ENCODE data around the gene CD72. TPM values are rescaled to one million over a fixed set of nuclear protein-coding genes. Genes with fewer than 3 reads are reported as not detected.
A peak's percentile ranks its signal among the peaks of the same experiment; 100 is the strongest.

Gene CD72, protein sequence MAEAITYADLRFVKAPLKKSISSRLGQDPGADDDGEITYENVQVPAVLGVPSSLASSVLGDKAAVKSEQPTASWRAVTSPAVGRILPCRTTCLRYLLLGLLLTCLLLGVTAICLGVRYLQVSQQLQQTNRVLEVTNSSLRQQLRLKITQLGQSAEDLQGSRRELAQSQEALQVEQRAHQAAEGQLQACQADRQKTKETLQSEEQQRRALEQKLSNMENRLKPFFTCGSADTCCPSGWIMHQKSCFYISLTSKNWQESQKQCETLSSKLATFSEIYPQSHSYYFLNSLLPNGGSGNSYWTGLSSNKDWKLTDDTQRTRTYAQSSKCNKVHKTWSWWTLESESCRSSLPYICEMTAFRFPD
- total RNA-seq = 10 to 100 TPM in 1 of 4 donors, 1 to 10 TPM in 3; 1.6 to 15.5 (median 4.9) TPM

GRCh38 chr9:35618325-35618727 lies at the start of gene CD72:
CD72 (minus strand) TSS chr9:35618413; CDS start chr9:35618303, 110 bp downstream.
- DNase-seq (ENCODE audit: low spot score) (no peak), ATAC-seq (ENCODE audit: low FRiP score) (no peak)
- TF ChIP-seq CTCF (IDR thresholded peaks at IDR 0.05) = no peak

- ATAC-seq (ENCODE audit: low FRiP score) = no peak
- no peak for DNase-seq (ENCODE audit: low spot score)
- TF ChIP-seq CTCF (IDR thresholded peaks at IDR 0.05) = no peak
These were observed 49.7 kb upstream of the CD72 start for GRCh38 chr9:35667939-35668338.

DNA sequence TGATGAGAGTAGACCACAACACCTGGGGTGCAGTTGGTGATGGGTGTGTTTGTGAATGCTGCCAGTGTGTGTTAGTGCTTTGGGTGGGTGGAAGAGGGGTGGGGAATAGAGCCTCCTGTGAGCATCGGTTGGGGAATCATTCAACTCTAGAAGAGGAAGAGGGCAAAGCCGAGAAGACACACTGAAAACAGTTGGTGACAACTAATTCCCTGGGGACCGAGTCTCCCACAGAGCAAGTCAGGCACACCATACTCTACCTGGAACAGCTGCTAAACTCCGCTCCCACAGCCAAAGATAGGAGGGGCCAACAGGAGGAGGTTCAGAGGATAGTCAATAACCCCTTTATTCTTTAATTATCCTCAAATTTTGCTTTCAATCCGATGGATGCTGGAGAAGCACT lies 48.3 kb upstream of the CD72 start:
- no peak for TF ChIP-seq CTCF (IDR thresholded peaks at IDR 0.05)
- DNase-seq (ENCODE audit: low spot score) = no peak
- ATAC-seq (ENCODE audit: low FRiP score) = no peak

DNA sequence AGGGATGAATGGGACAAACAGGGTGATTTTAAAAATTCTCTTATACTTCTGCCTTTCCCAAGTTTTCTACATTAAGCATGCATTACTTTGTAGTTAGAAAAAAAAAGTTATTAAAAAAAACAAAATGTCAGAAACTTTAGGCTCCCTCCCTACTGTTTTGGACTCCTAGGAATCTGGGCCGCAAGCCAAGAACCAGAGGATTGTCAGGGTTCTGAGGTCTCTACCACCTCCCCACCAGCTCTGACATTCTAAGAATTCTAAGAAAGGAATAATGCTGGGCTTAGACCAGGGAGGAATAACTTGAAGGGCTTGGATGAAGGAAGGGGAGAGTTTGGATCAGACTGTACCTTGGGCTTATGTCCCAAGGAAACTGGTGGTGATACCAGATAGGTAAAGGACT lies 47.8 kb upstream of the CD72 start:
- DNase-seq (ENCODE audit: low spot score) = no peak
- no peak for TF ChIP-seq CTCF (IDR thresholded peaks at IDR 0.05)
- no peak for ATAC-seq (ENCODE audit: low FRiP score)

DNA sequence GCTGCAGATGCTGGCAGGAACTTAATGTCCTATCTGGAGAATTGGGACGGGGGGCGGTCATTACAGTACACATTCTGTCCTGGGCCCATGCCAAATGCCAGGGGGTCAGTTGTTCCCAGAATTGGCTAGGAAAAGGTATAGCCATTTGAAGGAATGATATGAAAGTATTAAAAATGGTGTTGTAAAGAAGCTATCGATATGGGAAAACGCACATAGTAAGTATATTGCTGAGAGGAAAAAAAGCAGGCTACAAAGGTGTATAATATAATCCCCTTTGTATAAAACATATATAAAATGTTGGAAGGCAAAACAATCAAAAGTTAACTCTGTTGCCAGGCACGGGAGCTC lies 47.2 kb upstream of the CD72 start:
- DNase-seq (ENCODE audit: low spot score) (no peak), ATAC-seq (ENCODE audit: low FRiP score) (no peak)
- no peak for TF ChIP-seq CTCF (IDR thresholded peaks at IDR 0.05)

GRCh38 chr9:35664531-35665470 lies 46.6 kb upstream of the CD72 start, which contains the start of gene ARHGEF39:
ARHGEF39 (minus strand) TSS chr9:35665195; CDS start chr9:35665169, 26 bp downstream.
- ATAC-seq (ENCODE audit: low FRiP score) = peak; percentile 87
- no peak for DNase-seq (ENCODE audit: low spot score)
- no peak for TF ChIP-seq CTCF (IDR thresholded peaks at IDR 0.05)
